ENCODE data around the gene ALDH1L1.

The ALDH1L1 gene

DNA sequence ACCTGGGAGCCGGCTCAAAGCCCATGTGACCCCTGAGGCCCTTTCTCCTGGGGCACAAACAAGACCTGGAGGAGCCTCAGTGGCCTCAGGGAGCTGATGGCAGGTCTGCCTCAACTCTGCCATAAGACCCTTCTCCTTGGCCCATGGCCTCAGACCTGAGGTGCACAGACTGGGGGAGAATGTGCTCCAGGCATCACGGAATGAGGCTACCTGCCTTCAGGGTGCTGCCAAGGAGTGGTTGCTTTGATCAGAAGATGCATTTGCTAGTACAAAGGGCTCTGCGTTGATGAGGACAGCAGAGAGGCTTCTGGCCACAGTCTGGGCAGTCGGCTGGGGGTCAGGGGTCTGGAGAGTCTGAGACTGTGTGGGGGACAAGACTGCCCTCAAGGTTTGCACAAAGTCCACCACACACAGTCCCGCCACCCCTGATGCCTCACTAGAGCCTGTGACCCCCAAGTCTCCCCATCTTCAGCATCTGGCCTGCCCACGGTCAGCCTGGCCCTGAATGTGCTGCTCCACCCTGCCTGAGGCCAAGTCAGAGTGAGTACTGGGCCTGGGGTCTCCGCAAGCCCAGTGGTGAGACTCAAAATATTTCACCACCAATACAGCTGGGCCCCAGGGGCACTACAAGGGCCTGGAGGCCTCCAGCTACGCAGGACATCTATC is 26.6 kb downstream of the ALDH1L1 start:
- DNase-seq: no peak

- no peak for DNase-seq
Observed at GRCh38 chr3:126152901-126153694, 27.3 kb downstream of the ALDH1L1 start.

- DNase-seq: no peak
Observed at GRCh38 chr3:126152458-126152857, 27.9 kb downstream of the ALDH1L1 start.

DNA sequence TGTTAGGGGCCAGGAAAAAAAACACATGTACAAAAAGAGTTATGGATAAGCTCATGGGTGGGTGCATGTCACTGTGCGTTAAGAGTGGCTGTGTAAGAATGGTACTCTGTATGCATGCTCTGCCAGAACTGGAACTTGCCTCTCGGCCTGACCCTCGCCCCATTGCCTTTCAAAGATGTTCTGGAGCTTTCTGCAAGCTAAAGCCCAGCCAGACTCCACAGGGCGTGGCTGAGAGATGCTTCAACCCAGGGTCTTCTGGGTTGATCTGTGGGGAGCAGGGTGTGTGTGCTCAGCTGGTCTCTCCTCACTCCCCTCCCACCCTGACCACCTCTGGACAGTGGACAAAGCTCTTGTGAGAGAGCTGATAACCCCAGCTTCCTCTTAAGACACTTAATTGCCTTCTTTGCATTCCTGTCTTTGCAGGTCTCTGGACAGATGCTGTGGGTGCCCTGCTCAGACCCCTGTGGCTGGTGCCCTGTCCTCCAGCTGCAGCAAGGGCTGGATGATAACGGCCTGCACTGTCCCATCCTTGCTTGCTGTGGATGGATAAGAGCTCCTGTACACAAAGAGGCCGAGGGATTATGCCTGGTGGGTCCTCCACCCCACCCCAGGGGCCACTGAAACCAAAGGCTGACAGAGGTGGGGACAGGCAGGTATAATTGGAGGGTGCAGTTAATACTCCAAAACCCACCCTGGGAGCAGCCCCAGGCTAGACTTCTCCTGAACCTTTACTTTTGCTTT is 28.7 kb downstream of the ALDH1L1 start:
- no peak for DNase-seq

DNA sequence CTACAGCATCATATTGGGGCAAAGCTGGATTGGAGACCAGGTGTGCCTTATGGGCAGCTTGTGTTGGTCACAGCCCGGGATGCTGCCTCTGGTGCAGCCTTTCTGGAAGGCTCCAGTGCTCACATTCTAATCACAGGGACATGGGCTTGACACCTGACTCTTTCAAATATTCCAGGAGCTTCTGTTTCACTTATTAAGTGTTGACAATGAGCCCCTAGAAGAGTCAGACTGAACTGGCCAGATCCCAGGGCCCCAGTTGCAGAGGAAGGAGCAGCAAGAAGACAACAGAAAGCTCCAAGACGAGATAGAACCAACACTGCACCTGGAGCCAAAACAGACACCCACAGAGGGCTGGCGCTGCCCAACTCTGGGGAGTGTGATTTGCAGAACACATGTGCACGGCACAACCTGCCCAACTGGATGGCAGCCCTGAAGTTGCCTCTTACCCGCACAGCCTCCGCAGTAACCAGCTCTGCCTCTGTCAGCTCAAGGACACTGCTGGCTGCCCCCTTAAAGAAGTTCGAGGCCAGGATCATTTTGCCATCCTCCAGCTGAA is 30.3 kb downstream of the ALDH1L1 start:
- DNase-seq: no peak

GRCh38 chr3:126149256-126149902 is 31.0 kb downstream of the ALDH1L1 start:
- DNase-seq: no peak

DNA sequence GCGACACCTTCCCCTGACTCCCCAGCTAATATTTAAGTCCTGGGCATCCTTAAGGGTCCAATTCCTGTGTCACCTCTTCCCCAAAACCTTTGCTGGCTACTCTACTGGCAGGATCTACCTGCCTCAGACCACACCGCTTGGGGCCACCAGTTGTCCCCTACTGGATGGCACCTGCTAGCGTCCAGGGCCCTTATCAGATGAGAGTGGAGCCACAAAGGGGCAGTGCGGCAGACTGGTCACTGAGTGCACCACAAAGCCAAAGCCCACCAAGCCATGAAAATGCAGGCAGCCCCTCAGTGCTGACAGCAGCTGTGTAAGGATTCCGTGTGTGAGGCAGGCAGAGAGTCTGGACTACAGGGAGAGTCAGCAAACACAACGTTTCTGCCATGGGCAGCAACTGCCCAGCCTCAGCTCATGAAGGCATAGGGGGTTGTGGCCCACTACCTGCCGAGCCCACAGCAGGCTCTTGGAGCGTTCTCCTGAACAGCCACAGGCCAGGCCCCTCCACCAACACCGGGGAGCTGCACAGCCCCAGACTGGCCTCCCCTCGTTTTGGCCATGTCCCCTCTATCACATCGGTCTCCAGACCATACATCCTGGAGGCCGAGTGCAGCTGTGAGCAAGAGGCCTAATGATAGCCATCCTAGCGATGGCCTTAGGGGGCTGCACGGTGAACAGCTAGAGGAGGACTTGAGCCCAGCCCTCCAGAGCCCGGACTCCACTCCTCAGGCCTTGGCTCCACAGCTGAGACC is 32.3 kb downstream of the ALDH1L1 start:
- no peak for DNase-seq

GRCh38 chr3:126147147-126147931 is 33.0 kb downstream of the ALDH1L1 start:
- DNase-seq: no peak

GRCh38 chr3:126146525-126147146 is 33.8 kb downstream of the ALDH1L1 start:
- no peak for DNase-seq

DNA sequence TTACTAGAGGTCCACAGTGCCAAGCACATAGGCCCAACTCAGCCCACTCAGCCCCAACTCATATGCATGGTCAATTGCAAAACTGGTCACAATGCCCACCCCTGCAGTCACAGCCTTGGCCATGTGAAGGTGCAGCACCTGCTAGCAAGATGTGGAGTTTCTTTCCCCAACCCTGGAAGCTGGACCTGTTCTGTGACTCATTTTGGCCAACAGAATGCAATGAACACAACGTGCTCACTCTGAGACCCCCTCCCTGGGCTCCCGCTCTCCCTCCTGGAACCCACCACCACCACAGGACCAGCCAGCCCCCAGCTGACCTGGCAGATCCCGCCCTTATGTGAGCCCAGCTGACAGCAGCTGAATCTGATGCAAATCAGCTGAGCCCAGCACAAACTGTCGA is 34.4 kb downstream of the ALDH1L1 start:
- no peak for DNase-seq

- DNase-seq: no peak
Observed at GRCh38 chr3:126142652-126143051, 37.7 kb downstream of the ALDH1L1 start.

DNA sequence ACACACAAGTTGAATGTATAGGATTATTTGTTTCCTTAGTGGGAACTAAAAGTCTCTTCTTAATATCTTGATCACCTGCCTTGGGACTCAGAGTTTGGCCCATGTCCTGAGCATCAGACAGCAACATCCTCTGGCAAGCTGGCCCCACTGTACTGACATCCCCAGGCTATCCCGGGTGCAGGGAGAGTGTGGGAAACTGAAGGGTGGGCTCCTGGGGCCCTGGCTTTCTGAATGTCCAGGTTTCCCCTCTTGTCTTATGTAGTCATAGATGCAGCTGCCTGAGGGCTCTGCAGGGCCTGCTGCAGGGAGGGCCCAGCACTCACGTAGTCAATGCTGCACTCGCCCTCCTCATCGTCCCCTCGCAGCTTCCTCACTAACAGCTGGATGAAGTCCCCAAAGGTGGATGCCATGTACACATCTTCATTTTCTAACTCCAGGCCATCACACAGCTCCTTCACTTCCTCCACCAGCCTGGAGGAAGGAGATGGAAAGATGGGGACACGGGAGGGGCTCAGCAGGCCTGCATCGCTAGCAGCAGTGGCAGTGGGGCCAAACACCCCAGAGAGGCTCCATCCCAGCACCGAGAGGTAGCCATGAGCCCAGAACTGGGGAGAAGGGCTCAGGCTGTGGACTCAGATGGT is 42.8 kb downstream of the ALDH1L1 start:
- DNase-seq: no peak

- no peak for DNase-seq
Observed at GRCh38 chr3:126136428-126137220, 43.8 kb downstream of the ALDH1L1 start.

DNA sequence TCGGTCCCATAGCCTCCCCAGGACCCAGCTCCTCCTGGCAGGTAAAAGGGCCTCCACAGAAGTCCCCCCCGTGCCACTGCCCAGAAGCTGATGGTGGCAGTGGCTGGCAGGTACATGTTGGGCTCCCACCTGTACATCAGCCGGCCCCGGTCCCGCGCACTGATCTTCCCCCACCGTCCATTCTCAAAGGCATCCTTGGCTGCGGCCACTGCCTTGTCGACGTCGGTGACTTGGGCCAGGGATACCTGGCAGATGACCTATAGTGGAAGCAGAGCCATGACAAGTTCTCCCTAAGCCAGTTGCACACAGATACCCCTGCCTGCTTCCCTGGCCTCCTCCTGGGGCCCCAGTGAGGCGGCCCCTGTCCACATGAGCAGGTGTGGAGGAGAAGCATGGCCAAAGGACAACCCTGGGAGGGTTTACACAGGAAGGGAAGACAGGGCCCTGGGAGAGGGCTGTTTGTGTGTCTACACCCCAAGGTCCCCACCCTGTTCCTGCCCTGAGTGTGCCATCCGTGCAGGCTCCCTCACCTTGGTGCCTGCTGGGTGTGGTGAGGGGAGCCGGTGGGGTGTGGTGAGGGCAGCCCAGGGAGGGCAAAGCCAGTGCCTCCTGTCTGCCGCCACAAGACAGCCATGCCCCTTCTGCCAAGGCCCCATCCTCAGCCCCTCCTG is 44.8 kb downstream of the ALDH1L1 start:
- DNase-seq: no peak

- no peak for DNase-seq
Observed at GRCh38 chr3:126135071-126135405, 45.3 kb downstream of the ALDH1L1 start.

GRCh38 chr3:126134219-126134975 is 46.0 kb downstream of the ALDH1L1 start:
- DNase-seq: no peak

DNA sequence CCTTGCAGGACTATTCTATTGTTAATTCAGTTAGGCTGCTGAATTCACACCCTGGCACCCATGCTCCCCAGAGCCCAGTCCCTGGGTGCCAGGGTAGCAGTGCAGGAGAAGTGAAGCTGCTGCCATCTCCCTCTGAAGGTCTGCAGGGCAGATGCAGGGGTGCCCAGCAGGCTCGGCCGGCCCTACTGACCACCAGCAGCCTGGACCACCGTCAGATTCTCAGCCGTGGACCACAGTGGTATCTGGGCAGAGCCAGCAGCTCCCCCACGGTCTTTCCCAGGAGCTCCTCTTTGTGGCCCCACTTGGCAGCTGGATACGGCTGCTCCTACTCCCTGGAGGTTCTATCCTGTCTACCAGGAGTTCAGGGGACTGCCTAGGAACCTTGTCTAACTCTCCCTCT is 46.8 kb downstream of the ALDH1L1 start:
- DNase-seq: no peak
